K562 (cell line): ENCODE results near the gene PCBP3. TPM values are rescaled to one million over a fixed set of nuclear protein-coding genes. Genes with fewer than 3 reads are reported as not detected.

Experiments used
- ATAC-seq: fragments of 200-7000 bp; cut with Tn5 transposase; 3 replicates; pipeline ENCODE4 v1.9.1; 2020; ENCODE audit warnings: moderate library complexity
- BruUV-seq: library from RNA; stranded (reverse); fragments of 400-500 nt; replicated peaks from 2 replicates; lab custom pipeline; 2021; lab: Mats Ljungman, UMichigan
- CTCF ChIA-PET: fragments of 300-600 bp; formaldehyde crosslinking; extraction: SDS; loops from one replicate; lab custom pipeline; 2021; ENCODE audit warnings: low intra/inter-chr PET ratio; lab: Yijun Ruan, JAX
- POLR2A ChIA-PET: fragments of 300-600, 350-650 bp; sonication (Branson Sonifier 250); formaldehyde crosslinking; extraction: SDS; loops from one replicate; lab custom pipeline; 2021; ENCODE audit warnings: antibody characterized with exemption, inconsistent platforms; lab: Yijun Ruan, JAX
- DNase-seq, 4 experiments: peaks; one replicate each; pipeline versions ENCODE4 v3.0.0 to v3.0.0-alpha.2; 2011 to 2018; ENCODE audit warnings: low spot score in 3 of 4, mixed read lengths in 3 of 4; ENCODE audit errors: extremely low read depth in 1 of 4
- FAIRE-seq: peaks from 2 replicates; lab custom pipeline; 2011; peaks lifted over from hg19 to GRCh38; lab: Jason Lieb, UNC
- H2AFZ ChIP-seq: 2 replicates; pipeline ENCODE4 v1.6.0; 2011; ENCODE audit warnings: low read depth, low read length, control low read depth, inconsistent platforms
- H3K27ac ChIP-seq: fragments of 200-600 bp; 3 replicates; pipeline ENCODE4 v1.8.0; 2011; ENCODE audit warnings: low read depth, mild to moderate bottlenecking, control low read depth, inconsistent platforms, low read length, moderate library complexity, mixed read lengths; ENCODE audit errors: extremely low read depth
- H3K27me3 ChIP-seq, 2 experiments: fragments of 300-600 bp in 1 of 2; 2 replicates in 1 of 2; 3 replicates in 1 of 2; pipeline versions ENCODE4 v1.6.0 to v1.8.0; 2011; ENCODE audit warnings: inconsistent platforms in 2 of 2, low read length in 2 of 2, mild to moderate bottlenecking in 1 of 2, mixed read lengths in 1 of 2, moderate library complexity in 1 of 2; ENCODE audit not compliant: control insufficient read depth in 2 of 2, insufficient read depth in 2 of 2
- H3K36me3 ChIP-seq: fragments of 300-600 bp; 3 replicates; pipeline ENCODE4 v1.8.0; 2011; ENCODE audit warnings: mild to moderate bottlenecking, low read length, inconsistent platforms; ENCODE audit not compliant: control insufficient read depth, insufficient read depth
- H3K4me1 ChIP-seq, 2 experiments: fragments of 200-600 bp in 1 of 2; replicated peaks in 1 of 2; 2 replicates in 1 of 2; 3 replicates in 1 of 2; pipeline versions ENCODE4 v1.5.1 to v1.8.0; 2011; ENCODE audit warnings: inconsistent platforms in 2 of 2, low read length in 2 of 2, mild to moderate bottlenecking in 1 of 2, mixed read lengths in 1 of 2, moderate library complexity in 1 of 2; ENCODE audit not compliant: control insufficient read depth in 2 of 2, insufficient read depth in 2 of 2
- H3K4me2 ChIP-seq: 2 replicates; pipeline ENCODE4 v1.6.1; 2011; ENCODE audit warnings: low read length, control low read depth, inconsistent platforms, mixed read lengths; ENCODE audit not compliant: insufficient read depth
- H3K4me3 ChIP-seq: fragments of 200-600 bp; sonication (generic), shearing (Covaris generic); 2 replicates; pipeline ENCODE4 v1.5.1; 2016; ENCODE audit warnings: control low read depth, inconsistent platforms
- H3K79me2 ChIP-seq: fragments of 200-600 bp; 3 replicates; pipeline ENCODE4 v1.8.0; 2011; ENCODE audit warnings: low read length, inconsistent platforms; ENCODE audit not compliant: control insufficient read depth, insufficient read depth
- H3K9ac ChIP-seq, 2 experiments: 2 replicates each; pipeline versions ENCODE4 v1.6.0 to v1.6.1; 2011; ENCODE audit warnings: low read depth in 2 of 2, low read length in 2 of 2, control low read depth in 1 of 2, inconsistent platforms in 1 of 2, mild to moderate bottlenecking in 1 of 2, mixed read lengths in 1 of 2; ENCODE audit not compliant: insufficient read depth in 1 of 2
- H3K9me1 ChIP-seq: one replicate; pipeline ENCODE4 v1.6.0; 2011; ENCODE audit warnings: inconsistent platforms, mild to moderate bottlenecking, low read length, moderate library complexity; ENCODE audit not compliant: control insufficient read depth, insufficient read depth
- H3K9me3 ChIP-seq: replicated peaks from 2 replicates; pipeline ENCODE4 v1.5.1; 2011; ENCODE audit warnings: low read depth, low read length, inconsistent platforms; ENCODE audit not compliant: control insufficient read depth, insufficient read depth
- H4K20me1 ChIP-seq: replicated peaks from 2 replicates; pipeline ENCODE4 v1.6.1; 2011; ENCODE audit warnings: low read length, inconsistent platforms, mixed read lengths; ENCODE audit not compliant: control insufficient read depth, insufficient read depth
- ADNP ChIP-seq: fragments of 200-800 bp; sonication (Bioruptor generic); IDR thresholded peaks from 2 replicates; pipeline ENCODE4 v1.6.1; 2016; ENCODE audit warnings: missing genetic modification characterization, missing compliant biosample characterization
- CBX8 ChIP-seq: fragments of 200-600 bp; sonication (generic); IDR thresholded peaks from 2 replicates; pipeline ENCODE4 v1.6.1; 2012; ENCODE audit warnings: borderline replicate concordance, mixed run types, low read depth, mild to moderate bottlenecking, moderate library complexity, mixed read lengths, low read length, control low read depth, inconsistent platforms; ENCODE audit not compliant: poor library complexity, severe bottlenecking; ENCODE audit errors: extremely low read depth
- E2F4 ChIP-seq: sonication (generic); formaldehyde crosslinking; IDR thresholded peaks from 2 replicates; pipeline ENCODE4 v1.8.0; 2022; ENCODE audit warnings: mild to moderate bottlenecking, low read depth, missing genetic modification reagents
- EZH2 ChIP-seq: IDR thresholded peaks from 2 replicates; pipeline ENCODE4 v1.6.1; 2012; ENCODE audit warnings: low read depth, mild to moderate bottlenecking, inconsistent platforms, low read length, borderline replicate concordance
- HIVEP1 ChIP-seq: fragments of 250-450 bp; sonication (Bioruptor Pico); IDR thresholded peaks from 2 replicates; pipeline ENCODE4 v1.4.0; 2020; ENCODE audit warnings: mild to moderate bottlenecking
- LEF1 ChIP-seq: fragments of 450-650 bp; IDR thresholded peaks from 2 replicates; pipeline ENCODE4 v1.6.1; 2016; ENCODE audit warnings: mild to moderate bottlenecking
- SRF ChIP-seq, 2 experiments: fragments of 250-450, 450-650 bp in 1 of 2; sonication (Bioruptor Pico) in 1 of 2; sonication (generic) in 1 of 2; formaldehyde crosslinking; IDR thresholded peaks; 2 replicates each; pipeline versions ENCODE4 v1.5.0 to v1.5.1; 2020 to 2022; ENCODE audit warnings: mild to moderate bottlenecking in 1 of 2, missing genetic modification reagents in 1 of 2
- TEAD1 ChIP-seq, 2 experiments: fragments of 450-650 bp in 1 of 2; sonication (generic) in 1 of 2; formaldehyde crosslinking; IDR thresholded peaks; 2 replicates each; pipeline versions ENCODE4 v1.4.0 to v1.8.0; 2020 to 2022; ENCODE audit warnings: mild to moderate bottlenecking in 2 of 2, missing genetic modification reagents in 1 of 2
- ZNF584 ChIP-seq: fragments of 200-800 bp; sonication (Bioruptor generic); IDR thresholded peaks from 2 replicates; pipeline ENCODE4 v1.6.1; 2016; ENCODE audit warnings: low read depth, mild to moderate bottlenecking, missing genetic modification characterization, missing compliant biosample characterization
- WGBS: fragments of 100-300 bp; shearing (Covaris generic); methylation state at CpG from one replicate; pipeline ENCODE4 v1.1.6; 2016; ENCODE audit warnings: low coverage, mixed read lengths; ENCODE audit not compliant: insufficient coverage; ENCODE audit errors: missing lambda C conversion rate; 5-methylcytosine and 5-hydroxymethylcytosine counted together
- in situ Hi-C: fragments of 300-500 bp; cut with MboI; formaldehyde crosslinking; loops from 4 replicates; pipeline ENCODE4 v1.15.0; 2018; ENCODE audit warnings: inconsistent platforms, mixed read lengths
- intact Hi-C: fragments of 100-400 bp; cut with micrococcal nuclease; formaldehyde crosslinking; loops from 2 replicates; pipeline ENCODE4 v1.14.2; 2022
- polyA plus RNA-seq, 8 experiments: library from polyadenylated mRNA; depleted of rRNA in 4 of 8; stranded (reverse) in 5 of 8; unstranded in 3 of 8; fragments of >200 nt; fragmentation: Nextera tagmentation in 2 of 8; fragmentation: Illumina TruSeq in 1 of 8; extraction: Ambion mirVana in 2 of 8; extraction: Trizol in 1 of 8; gene quantifications; 2 replicates each; pipeline versions ENCODE4 v1.2.1 to v1.2.3, GENCODE V29; 2011 to 2014; ENCODE audit warnings: inconsistent platforms in 1 of 8, missing spikeins in 1 of 8
- total RNA-seq, 7 experiments: library from RNA; depleted of rRNA in 6 of 7; stranded (reverse); fragments of >200 nt in 6 of 7; fragmentation: Illumina TruSeq in 2 of 7; extraction: Trizol in 2 of 7; gene quantifications; 2 replicates each; pipeline versions ENCODE4 v1.2.1 to v1.2.3, GENCODE V29; 2011 to 2021; ENCODE audit warnings: low replicate concordance in 1 of 7
- TF ChIP-seq, protein P1 (sequence below): fragments of 150-350 bp; IDR thresholded peaks from 2 replicates; pipeline ENCODE4 v1.6.1; 2014; ENCODE audit warnings: low read depth, mild to moderate bottlenecking, low read length, borderline replicate concordance

PCBP3 gene
- total and polyA plus RNA-seq, 9 of the 15 experiments (the other 6 are each of a cell fraction or from before 2014, with no cell fraction given): 0.18 TPM; not detected in 8

DNA sequence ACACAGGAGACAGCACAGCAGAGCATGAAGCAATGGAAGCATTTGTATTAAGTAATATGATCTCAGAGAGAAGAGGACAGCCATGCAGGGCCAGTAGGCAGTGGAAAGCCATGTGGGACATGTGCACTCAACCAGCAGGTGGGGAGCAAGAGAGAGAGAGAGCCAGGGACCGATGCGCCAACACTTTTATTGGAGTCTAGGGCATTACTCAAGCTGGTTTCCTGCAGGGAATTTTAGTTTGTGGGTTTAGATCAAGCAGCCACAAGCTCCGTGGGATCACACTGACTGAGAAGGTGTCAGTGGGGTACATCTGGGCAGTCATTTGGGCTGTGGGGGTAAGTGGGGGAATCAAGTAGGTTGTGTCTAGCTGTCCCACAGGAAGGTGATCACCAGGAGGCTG, 137.1 kb downstream of the PCBP3 start (continued):
- TF ChIP-seq HIVEP1 (CRISPR knock-in tag) (no peak), ADNP (tag) (no peak), E2F4 (CRISPR knock-in tag) (no peak)

DNA sequence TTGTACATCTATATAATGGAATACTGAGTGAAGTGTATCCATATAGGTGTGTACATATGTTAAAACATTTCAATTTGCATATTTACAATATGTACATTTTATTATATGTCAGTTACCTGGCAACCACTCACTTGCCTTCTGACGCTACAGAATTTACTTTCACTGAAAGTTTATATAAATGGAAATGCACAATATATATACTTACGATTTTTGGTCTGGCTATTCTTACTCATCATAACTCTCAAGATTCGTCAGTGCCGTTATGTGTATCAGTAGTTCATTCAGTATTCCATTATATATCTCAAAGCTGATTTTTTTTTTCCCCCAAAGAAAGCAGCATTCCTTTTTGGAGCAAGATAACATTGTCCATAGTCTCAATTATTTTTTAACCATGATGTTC, 138.2 kb downstream of the PCBP3 start:
- H3K9me1 ChIP-seq: no peaks in the 10 kb centered on the region
- POLR2A ChIA-PET: no interaction called here
- CTCF ChIA-PET: no interaction called here
- no peak overlapping the region for H3K27ac ChIP-seq
- FAIRE-seq: no peak
- DNase-seq: no peak
- no peak for ATAC-seq
- H3K36me3 ChIP-seq: no peaks in the 10 kb centered on the region
- intact Hi-C loops (no loop called here), in situ Hi-C loops (no loop called here)
- H3K27me3 ChIP-seq: peaks cover 6 to 8% of the 10 kb centered on the region in 2 experiments; a peak in 4 of 5 replicates
- WGBS: 0% methylated on average over 4 of the region's 4 CpGs
- H4K20me1 ChIP-seq: no peaks in the 10 kb centered on the region
- no peak overlapping the region for H3K4me2 ChIP-seq
- H3K9ac ChIP-seq: no peak overlapping the region
- H3K4me1 ChIP-seq: no peaks in the 10 kb centered on the region
- H2AFZ ChIP-seq: no peak overlapping the region
- H3K9me3 ChIP-seq: no peaks in the 10 kb centered on the region
- no peaks in the 10 kb centered on the region for H3K79me2 ChIP-seq
- no peak overlapping the region for H3K4me3 ChIP-seq
- no TSS peak for BruUV-seq
- TF ChIP-seq, protein P1, sequence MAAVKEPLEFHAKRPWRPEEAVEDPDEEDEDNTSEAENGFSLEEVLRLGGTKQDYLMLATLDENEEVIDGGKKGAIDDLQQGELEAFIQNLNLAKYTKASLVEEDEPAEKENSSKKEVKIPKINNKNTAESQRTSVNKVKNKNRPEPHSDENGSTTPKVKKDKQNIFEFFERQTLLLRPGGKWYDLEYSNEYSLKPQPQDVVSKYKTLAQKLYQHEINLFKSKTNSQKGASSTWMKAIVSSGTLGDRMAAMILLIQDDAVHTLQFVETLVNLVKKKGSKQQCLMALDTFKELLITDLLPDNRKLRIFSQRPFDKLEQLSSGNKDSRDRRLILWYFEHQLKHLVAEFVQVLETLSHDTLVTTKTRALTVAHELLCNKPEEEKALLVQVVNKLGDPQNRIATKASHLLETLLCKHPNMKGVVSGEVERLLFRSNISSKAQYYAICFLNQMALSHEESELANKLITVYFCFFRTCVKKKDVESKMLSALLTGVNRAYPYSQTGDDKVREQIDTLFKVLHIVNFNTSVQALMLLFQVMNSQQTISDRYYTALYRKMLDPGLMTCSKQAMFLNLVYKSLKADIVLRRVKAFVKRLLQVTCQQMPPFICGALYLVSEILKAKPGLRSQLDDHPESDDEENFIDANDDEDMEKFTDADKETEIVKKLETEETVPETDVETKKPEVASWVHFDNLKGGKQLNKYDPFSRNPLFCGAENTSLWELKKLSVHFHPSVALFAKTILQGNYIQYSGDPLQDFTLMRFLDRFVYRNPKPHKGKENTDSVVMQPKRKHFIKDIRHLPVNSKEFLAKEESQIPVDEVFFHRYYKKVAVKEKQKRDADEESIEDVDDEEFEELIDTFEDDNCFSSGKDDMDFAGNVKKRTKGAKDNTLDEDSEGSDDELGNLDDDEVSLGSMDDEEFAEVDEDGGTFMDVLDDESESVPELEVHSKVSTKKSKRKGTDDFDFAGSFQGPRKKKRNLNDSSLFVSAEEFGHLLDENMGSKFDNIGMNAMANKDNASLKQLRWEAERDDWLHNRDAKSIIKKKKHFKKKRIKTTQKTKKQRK: no peak
- no peak for TF ChIP-seq TEAD1 (CRISPR knock-in tag; IDR thresholded peaks at IDR 0.05)
- TF ChIP-seq EZH2: no peak
- TF ChIP-seq CBX8: no peak
- no peak for TF ChIP-seq LEF1
- no peak for TF ChIP-seq ZNF584 (CRISPR knock-in tag)
- TF ChIP-seq SRF (CRISPR knock-in tag; IDR thresholded peaks at IDR 0.05): no peak
